Activated naive CD4-positive, alpha-beta T cell treated with Interleukin-2 at 50 U/mL for 16 hours (primary cell): Measurements from ENCODE around the gene ITPK1.
A peak's percentile ranks its signal among the peaks of the same experiment; 100 is the strongest.
"Not testable (repeated sequence)": the region's sequence is repeated elsewhere in the genome, so short reads cannot be mapped to it uniquely, and the experiment has no call there.

Experiments
- DNase-seq: peaks from one replicate; pipeline ENCODE4 v3.0.0-alpha.2; 2020

ITPK1 gene

DNA sequence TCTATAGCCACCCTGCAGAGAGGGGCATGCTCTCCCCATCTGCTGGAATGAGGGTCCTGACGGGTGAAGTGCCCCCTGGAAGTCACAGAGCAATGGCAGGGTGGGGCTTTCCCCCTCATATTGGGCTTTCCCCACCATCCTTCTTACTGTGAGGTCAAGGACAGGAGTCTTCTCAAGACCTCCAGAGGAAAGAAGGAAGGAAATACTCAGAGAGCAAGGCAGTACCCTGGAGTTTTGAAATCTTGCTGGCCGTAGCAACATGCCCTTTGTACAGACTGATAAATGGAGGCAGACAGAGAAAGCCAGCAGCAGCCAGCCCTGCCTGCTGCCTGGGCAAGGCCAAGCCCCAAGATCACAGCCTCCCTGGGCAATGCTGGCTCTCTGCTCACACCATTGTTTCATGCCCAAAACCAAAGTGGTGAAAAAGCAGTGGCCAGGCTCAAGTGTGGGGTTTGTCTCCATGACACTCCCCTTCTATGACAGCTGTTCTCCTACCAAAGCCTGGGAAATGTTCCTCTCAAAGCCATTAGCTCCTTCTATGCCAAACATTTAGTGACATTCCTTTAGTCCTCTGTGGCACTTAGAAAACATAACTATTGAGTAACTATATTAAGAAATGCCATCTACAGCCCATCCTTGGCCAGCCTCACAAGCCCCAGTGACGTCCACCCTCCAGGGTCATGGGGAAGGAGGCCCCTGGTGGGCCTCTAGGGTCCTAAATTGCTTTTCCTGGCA is 13.2 kb upstream of the ITPK1 start:
- DNase-seq = no peak

DNA sequence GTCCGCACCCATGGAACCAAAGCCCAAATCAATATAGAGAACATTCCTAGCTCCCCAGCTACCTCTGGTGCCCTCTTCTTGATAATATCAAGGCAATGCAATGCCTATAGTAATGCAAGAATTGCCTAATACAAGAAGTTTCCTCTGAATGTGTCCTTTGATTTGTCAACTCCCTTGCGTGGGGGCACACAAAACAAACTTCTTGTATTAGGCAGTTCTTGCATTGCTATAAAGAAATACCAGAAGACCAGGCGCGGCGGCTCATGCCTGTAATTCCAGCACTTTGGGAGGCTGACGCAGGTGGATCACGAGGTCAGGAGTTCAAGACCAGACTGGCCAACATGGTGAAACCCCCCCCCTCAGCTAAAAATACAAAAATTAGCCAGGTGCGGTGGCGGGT is 10.4 kb upstream of the ITPK1 start:
- no peak for DNase-seq

DNA sequence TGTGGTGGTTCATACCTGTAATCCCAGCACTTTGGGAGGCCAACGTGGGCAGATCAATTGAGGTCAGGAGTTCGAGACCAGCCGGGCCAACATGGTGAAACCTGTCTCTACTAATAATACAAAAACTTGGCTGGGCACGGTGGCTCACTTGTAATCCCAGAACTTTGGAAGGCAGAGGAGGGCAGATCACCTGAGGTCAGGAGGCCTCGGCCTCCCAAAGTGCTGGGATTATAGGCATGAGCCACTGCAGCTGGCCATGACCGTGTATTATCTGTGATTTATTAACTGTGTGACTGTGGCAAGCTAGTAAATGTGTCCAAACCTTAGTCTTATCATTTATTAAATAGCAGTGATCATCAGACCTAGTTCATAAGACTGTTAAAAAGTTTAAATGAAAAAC is 7.1 kb upstream of the ITPK1 start:
- no peak for DNase-seq

DNA sequence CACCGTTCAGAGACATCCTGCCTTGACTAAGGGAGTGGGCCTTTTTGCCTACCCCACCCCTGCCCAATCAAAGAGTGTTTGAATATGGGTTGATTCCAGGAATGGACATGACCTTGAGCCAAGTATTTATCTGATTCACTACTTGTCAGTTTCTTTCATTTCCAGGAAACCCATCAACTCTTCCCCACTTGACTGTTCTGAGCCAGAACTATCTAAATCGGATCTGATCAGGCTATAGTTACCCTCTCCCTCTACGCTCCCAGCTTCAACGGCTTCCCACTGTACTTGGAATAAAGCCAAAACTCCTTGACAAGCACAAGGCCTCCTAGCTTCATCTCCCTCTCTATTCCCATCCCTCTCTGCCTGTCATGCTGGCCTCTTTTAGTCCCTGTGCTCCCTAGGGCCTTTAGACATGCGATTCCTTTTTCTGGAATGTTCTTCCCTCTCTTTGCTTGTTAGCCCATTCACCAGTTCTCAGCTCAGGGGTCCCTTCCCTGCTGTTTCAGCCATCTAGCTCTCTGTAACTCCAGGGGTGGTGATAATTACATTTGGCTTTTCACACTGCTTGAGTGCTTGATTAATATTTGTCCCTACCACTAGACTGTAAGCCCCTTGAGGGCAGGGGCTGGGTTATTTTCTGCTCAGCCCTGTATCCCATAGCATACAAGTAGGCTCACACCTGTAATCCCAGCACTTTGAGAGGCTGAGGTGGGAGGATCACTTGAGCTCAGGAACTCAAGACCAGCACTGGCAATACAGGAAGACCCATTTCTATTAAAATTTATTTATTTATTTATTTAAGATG is 5.5 kb upstream of the ITPK1 start:
- DNase-seq = no peak

DNA sequence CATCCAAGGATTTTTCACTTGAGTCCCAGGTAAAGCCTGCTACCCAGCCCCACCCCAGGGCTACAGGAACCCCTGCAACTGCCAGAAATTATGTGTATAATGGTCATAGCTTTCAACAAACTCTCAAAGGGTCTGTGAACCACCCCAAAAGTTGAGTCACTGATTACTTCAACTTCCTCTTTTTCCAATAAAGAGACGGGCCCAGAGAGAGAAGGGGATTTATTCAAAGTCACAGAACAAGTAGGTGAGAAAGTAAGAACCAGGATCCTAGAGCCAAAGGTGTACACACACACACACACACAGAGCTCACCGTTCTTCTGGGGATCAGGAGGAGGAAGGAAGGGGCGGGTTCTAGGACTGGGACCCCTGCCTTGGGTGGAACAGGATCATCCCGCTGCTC is 4.8 kb upstream of the ITPK1 start:
- no peak for DNase-seq

DNA sequence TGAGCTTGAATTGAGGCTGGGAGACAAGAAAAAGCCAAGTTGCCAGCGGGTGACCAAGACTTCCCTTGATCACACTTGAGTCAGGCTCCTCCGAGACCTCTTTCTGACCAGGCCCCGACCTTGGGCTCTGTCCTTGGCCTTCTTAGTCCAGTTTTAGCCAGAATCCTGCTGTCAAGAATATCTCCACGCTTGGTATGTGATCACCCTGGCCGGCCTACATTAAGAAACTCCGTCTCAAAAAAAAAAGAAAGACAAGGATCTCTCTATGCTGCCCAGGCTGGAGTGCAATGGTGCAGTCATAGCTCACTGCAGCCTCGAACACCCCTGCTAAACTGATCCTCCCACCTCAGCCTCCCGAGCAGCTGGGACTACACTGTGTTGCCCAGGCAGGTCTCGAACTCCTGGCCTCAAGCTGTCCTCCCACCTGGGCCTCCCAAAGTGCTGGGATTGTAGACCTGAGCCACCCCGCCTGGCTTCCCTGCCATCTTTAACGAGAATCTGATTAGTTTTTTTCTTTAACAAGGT is 1.0 kb upstream of the ITPK1 start:
- no peak for DNase-seq

DNA sequence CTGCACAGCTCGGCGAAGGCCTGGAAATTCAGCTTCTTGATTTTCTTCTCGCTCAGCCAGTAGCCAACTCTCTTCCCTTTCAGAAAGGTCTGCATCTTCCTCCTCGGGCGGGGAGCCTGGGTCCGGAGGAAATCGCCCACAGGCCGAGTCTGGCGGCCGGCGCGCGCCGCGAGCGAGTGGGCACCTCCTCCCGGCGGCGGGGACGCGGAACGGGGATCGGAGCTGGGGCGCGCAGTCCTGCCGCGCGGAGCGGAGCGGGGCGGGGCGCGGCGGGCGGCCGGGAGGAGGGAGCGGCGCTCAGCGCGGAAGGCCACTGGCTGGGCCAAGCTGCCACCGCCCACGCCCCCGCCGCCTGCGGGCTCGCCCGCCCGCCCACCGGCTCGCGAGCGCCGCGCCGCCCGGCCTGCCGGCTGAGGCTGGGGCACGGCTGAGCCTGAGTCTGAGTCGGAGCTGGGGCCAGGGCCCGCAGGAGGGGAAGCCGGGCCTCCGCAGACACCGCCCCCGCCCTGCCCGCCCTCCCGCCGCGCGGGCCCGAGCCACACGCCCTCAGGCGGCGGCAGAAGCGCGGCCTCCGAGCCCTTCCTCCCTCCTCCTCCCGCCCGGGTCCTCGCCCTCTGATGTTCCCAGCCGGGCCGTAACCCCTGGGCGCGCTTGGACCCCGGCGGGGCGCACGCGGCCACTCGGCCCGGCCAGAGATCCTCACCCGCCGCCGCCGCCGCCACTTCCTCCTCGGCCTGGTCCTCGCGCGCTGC is 480 bp downstream of the ITPK1 start:
- DNase-seq = peak; percentile 84

DNA sequence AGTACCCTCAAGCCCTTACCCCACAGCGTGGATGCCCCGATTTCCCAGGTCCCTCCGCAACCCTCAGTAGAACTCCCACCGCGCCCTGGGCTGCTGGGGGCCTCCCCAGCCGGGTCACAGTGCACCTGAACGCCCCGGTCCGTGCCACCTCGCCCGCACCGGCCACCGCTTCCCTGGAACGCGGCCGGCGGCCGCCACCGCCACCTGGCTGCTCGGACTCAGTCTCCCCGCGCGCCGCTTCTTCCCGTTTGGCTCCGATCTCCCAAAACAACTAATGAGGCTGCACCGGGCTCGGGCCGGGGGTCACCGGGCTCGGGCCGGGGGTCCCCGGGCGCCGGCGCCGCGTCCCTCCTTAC is 1.0 kb downstream of the ITPK1 start:
- peak; percentile 10 for DNase-seq

DNA sequence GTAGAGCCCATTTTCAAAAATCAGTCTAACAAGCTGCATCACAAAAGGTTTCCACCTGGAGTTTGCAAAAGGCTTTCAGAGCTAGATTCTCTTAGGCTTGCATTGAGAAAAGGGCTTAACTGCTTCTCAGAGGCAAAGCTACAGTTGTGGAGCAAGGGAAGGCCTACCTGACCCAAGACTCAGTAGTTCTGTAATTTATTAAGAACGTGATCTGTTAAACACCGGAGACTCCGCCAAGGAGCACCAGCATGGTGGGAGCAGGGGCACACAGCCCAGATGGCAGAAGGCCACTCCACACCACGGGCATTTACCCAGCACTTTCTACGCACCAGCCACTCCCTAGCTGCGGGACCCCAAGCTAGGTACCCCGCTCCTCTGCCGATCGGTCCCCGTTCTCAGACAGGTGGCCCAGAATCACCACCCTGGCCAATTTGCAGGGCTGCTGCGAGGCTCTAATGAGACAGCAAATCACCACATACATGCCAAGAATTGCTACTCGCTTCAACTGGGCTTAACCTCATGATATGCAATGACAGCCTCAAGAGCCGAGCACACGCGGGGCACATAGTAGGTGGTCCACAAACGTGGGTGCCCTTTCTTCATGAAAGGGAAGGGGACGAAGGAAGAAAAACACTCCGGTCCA is 1.5 kb downstream of the ITPK1 start:
- peak; percentile 2 for DNase-seq

DNA sequence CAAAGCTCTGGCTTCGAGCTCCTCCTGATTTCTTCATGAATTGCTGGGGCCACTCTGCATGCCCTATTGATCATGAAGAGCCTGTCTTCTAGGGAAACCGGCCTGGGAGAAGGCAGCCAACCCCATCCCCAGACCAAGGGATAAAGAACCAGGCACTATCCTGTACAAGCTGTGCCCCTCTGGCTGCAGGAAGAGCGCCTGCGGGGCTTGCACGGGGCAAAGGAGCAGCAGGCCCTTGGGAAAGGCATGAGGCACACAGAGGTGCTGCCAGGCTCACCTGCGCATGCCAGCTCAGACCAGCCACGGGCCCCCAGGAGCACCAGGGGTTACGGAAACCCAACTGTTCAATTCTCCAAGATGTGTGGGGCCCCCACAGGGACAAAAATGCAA is 2.1 kb downstream of the ITPK1 start:
- DNase-seq = no peak

DNA sequence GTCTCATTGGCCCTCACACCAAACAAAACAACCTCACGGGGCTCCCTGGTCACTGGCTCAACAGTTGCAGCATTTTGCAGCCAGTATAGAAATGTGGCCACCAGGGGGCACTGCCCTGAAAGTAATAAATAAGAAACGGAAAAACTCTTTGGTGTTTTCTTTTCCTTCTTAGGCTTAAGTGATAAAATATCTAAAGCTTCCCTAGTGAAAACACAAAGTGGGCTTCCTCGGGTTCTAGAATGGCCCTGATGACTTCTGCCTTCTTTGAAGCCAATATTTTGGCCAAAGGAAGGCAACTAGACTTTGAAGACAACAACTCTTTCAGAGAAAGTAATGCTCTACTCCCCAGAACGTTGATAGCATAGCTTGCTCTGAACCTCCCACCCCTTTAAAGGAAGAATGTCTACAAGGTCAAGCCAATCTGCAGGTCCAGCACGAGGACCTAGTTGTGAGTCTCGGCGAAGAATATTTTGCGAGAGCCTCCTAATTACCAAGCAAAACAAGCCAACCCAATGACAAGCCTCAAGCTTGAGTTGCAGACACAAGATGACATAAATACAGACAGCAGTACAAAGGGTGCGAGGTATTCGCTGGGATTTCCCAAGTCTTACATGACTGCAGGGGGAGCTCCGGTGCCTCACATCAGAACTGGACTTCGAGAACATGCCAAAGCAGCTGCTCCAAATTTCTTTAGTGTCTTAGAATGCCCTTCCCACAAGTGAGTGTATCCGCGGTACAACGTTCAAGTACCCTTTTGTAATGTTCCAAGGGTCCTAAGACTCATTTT is 2.6 kb downstream of the ITPK1 start:
- peak; percentile 79 for DNase-seq

DNA sequence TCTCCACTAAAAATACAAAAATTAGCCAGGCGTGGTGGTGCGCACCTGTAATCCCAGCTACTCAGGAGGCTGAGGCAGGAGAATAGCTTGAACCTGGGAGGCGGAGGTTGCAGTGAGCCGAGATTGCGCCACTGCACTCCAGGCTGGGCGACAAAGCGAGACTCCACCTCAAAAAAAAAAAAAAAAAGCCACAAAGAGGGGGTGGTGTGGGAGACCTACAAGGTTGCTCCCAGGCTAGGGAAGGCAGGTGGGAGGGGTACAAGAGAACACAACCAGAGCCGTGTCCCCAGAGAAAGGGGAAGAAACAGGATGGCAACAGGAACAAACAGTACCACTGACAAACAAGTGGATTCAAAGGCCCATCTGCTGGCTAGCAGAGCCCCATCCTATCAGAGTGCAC is 4.2 kb downstream of the ITPK1 start:
- DNase-seq = not testable (repeated sequence)

DNA sequence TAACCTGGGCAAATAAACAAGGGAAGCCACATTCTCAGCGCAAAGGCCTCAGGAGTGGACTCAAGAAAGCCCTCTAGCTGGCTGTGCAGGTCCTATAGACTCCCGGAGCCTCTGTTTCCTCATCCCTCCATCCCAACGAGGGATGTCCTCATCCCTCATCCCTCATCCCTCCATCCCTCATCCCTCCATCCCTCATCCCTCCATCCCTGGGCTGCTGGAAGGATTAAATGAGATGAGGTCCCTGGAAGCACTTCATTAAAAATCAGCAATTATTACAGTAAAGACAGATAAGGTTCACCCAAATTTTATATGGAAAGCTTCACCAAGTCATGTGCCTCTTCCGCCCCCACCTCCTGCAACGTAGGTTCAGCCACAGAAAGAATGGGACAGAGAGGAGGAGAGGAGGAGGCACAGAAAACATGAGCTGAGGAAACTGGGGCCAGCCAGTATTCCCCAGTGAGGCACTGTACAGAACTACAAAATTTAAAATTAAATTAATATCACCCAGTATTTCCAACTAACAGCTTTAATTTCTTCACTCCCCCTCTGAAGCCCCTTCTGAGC is 4.8 kb downstream of the ITPK1 start:
- no peak for DNase-seq

DNA sequence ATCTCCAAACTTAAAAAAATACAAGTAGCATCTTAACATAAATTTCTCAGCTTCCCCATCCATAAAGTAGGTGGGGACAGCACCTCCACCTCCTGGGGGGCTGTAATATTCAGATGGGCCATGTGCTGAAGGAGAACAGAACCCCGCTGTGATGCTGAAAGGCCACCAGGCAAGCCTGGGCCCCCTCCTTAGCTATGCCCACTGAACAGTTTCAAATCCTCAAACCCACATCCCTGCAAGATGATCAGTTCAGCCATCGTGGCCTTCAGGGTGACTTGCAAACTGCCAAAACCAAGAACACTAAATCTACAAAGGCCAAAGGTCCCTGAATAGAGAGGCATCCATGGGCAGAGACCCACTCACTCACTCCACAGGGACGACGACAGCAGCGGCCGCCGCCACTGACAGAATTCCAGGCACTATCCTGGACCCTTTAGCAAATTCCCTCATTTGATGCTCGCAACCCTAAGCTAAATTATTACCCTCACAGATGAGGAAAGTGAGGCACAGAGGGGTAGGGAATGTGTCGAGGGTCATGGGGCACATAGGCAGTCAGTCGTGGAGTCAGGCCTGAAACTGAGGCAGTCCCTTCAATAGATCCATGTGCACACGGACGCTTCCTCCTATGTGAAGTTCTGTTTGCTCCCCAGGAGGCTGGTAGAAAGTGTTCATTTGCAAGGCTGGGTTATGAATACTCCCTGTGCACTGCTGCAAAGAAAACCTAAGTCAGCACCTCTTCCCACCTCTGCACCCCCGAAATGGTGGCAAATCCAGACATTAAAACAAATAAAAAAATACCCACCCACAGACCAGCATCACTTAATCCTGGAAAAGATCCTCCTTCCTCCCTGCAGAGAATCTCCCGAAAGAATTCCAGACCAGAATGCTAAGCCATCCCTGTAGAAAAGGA is 5.9 kb downstream of the ITPK1 start:
- no peak for DNase-seq

DNA sequence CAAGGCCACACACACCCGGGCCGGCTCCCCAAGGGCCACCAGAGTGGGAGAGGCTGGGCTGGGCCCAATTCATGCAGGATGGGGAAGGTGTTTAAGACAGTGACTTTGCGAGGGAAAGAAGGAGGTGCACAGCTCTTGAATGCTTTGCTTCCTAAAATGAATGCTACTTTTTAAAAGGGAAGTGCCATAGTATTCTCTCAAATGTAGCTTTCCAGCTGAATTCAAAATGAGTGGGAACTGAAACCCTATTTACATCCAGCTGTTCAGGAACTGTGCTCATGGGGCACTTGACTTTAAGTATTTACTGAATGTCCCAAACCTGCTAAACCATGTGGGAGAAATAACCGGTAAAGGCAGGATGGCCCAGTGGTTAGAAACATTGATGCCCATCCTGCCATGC is 7.6 kb downstream of the ITPK1 start:
- no peak for DNase-seq

DNA sequence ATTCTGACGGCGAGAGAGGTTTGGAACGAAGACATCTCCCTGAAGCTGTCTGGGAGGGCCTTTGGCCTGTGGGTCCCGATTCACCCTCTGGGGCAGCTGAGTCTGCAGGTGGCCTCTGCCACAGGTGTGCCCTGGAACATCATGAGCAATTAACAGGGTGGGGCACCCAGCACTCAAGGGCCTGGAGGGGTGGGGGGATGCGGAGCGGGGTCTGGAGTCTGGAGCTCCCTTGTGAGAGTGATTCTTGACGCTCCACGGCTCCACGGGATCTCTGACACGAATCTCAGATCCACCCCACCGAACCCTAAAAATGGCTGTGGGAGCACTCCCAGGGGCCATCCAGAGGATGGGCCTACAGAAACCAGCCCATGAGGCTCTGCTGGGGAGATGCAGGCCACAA is 8.3 kb downstream of the ITPK1 start:
- no peak for DNase-seq

DNA sequence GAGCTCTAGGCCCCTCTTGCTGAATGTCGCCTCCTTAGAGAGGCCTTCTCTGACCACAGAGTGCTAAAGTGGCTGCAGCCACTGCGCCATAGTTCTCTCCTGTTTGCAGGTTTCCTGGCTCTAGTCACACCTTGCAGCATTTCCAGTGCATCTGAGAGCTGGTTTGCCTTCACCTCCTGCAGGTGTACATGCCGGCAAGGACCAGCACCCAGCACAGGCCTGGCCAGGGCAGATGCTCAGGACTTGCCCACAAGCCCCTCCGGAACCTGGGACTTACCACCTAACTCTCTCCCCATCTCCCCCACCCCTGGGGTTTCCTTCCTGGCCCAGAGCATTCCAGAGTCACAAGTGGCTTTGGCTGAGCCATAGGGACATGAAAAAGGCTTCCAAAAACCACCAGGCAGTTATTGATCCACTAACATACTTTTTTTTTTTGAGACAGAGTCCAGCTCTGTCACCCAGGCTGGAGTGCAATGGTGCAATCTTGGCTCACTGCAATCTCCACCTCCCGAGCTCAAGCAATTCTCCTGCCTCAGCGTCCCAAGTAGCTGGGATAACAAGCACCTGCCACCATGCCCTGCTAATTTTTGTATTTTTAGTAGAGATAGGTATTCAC is 9.1 kb downstream of the ITPK1 start:
- no peak for DNase-seq

DNA sequence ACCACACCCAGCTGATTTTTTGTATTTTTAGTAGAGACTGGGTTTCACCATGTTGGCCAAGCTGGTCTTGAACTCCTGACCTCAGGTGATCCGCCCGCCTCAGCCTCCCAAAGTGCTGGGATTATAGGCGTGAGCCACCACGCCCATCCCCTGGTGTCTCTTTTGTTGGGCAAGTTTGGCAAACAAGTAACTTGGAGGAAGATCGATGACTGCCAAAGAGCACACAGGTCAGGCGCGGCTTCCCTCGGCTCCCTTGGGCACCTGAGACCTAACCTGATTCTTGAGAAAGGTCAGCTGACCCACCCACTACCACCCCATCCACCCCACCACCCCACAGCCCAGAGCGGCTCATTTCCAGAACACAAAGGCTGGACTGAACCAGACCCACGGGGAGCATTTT is 9.9 kb downstream of the ITPK1 start:
- not testable (repeated sequence) for DNase-seq

DNA sequence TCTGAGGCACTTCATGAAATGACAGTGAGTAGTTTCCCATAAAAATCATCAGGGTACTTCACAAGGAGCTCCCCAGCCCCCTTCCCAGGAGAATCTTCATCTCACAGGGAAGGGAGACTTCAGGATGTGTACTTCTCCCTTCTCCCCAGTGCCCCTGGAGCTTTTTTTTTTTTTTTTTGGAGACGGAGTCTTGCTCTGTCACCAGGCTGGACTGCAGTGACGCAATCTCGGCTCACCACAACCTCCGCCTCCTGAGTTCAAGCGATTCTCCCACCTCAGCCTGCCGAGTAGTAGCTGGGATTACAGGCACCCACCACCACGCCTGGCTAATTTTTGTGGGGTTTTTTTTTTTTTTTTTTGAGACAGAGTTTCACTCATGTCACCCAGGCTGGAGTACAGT is 10.4 kb downstream of the ITPK1 start:
- no peak for DNase-seq

DNA sequence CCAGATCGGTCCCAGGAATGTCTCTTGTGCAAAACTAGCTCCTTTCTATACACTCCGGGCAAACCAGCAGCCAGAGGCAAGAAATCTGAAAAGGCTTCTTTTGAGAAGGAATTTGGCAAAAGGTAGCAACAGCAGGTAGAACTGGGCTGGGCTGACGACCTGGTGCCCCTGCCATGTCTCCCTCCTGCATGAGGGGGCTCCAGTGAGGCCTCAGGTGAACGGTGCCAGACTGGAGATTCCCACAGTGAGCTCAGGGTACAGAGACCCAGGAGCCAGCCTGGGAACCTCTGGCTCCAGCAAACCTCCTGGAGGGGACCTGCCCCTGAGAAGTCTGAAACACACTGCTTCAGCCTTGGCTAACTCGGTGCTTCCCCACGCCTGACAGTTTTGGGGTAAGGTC is 10.8 kb downstream of the ITPK1 start:
- no peak for DNase-seq
